ENCODE measurements around the gene ARL17B.
"Not testable (repeated sequence)": the region's sequence is repeated elsewhere in the genome, so short reads cannot be mapped to it uniquely, and the experiment has no call there.

DNA sequence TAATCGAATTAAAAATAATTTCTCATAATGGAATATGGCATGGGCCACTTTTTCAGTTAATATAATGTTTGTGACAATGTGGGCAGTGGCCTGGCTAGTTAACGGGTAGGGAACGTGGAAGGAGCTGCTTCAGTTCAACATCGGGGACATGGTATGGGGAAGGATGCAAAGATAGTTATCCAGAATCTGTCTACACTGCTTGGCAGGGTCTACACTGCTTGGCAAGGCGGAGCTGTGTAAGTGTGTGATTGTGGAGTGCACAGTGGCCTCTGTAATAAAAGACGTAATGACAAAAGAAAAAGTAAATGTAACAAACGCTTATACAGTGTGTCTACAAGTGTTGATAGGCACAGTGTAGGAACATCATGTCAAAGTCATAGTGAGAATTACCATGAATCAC, 74.0 kb downstream of the ARL17B start:
- not testable (repeated sequence) for TF ChIP-seq EZH2 (IDR thresholded peaks at IDR 0.05); POLR2AphosphoS5 (IDR thresholded peaks at IDR 0.05; ENCODE audit: borderline replicate concordance, low read depth, low read length); FOXP2 (optimal IDR thresholded peaks at IDR 0.05; ENCODE audit: control extremely low read depth, extremely low read length, insufficient read depth)

Data from SK-N-MC (cell line).